Peyer's patch (tissue), 4 donors: ENCODE data around the gene RO60. TPM values are rescaled to one million over a fixed set of nuclear protein-coding genes. Genes with fewer than 3 reads are reported as not detected.

Source experiments
- small RNA-seq, 2 donors: library from RNA; depleted of rRNA; stranded (forward); fragments of <200 nt; gene quantifications; one replicate each; pipeline ENCODE3, GENCODE V24; 2016
- total RNA-seq, 4 donors: library from RNA; depleted of rRNA; stranded (reverse); fragments of >200 nt; gene quantifications; one replicate each; pipeline ENCODE4 v1.1.0, GENCODE V29; 2016

The RO60 gene
- total RNA-seq, 4 donors from 2014 or later = 33.0 to 55.9 (median 47.0) TPM

Small RNA genes within 50 kb of the gene (small RNA-seq; reads per million reads assigned to genes)
- 0 reads per million in 2 donors for gene SCARNA18B

Other genes with a start within 250 kb of the RO60 start
- gene UCHL5, start 252 bp upstream of the RO60 start, total RNA-seq = 10 to 100 TPM; 27.9 to 39.6 (median 34.3) TPM
- gene GLRX2, start 45.8 kb downstream of the RO60 start, total RNA-seq = 10 to 100 TPM in 1 of 4 donors, 1 to 10 TPM in 3; 3.3 to 12.4 (median 7.5) TPM
- 100 to 1,000 TPM in 1 of 4 donors, 10 to 100 TPM in 3; 28.6 to 191 (median 43.1) TPM for gene CDC73, start 62.4 kb downstream of the RO60 start, total RNA-seq
- gene B3GALT2, start 127.0 kb downstream of the RO60 start, total RNA-seq = 1 to 10 TPM; 1.3 to 3.3 (median 2.6) TPM